Fibroblast of lung (primary cell): Measurements from ENCODE around the gene GPR107.

Experiments
- EZH2 ChIP-seq: IDR thresholded peaks from 2 replicates; pipeline ENCODE4 v1.5.1; 2012; ENCODE audit warnings: low read length, control low read depth, mild to moderate bottlenecking; ENCODE audit errors: missing control alignments
- TF ChIP-seq, protein P1 (sequence below), 2 donors: IDR thresholded peaks in 1 of 2; conservative IDR thresholded peaks in 1 of 2; 1 replicate in 1 of 2; 2 replicates in 1 of 2; pipeline ENCODE4 v1.5.1; 2011 to 2012; ENCODE audit warnings: low read length in 2 of 2, control low read depth in 1 of 2, inconsistent platforms in 1 of 2, low read depth in 1 of 2, mild to moderate bottlenecking in 1 of 2

DNA sequence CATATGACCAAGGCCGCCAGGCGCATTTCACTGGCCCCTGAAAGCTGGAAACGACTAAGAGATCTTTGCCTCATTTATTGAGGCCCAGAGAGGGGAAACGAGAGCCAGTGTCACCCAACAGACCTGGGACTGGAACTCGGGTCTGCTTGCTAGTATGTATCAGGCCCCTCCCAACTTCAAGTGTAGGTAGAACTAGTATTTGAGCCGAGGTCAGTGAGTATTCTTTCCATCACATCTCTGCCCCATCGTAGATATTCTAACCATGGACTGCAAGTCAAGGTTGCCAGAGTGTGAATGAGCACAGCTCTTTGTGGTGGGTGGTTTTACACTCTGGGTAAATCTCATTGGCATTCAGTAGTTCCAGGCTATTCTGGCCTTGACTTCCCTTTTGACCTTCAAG is 42.2 kb downstream of the GPR107 start:
- TF ChIP-seq, protein P1, sequence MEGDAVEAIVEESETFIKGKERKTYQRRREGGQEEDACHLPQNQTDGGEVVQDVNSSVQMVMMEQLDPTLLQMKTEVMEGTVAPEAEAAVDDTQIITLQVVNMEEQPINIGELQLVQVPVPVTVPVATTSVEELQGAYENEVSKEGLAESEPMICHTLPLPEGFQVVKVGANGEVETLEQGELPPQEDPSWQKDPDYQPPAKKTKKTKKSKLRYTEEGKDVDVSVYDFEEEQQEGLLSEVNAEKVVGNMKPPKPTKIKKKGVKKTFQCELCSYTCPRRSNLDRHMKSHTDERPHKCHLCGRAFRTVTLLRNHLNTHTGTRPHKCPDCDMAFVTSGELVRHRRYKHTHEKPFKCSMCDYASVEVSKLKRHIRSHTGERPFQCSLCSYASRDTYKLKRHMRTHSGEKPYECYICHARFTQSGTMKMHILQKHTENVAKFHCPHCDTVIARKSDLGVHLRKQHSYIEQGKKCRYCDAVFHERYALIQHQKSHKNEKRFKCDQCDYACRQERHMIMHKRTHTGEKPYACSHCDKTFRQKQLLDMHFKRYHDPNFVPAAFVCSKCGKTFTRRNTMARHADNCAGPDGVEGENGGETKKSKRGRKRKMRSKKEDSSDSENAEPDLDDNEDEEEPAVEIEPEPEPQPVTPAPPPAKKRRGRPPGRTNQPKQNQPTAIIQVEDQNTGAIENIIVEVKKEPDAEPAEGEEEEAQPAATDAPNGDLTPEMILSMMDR (conservative IDR thresholded peaks at IDR 0.05 in 1 of 2, IDR thresholded peaks at IDR 0.05 in 1 of 2; ENCODE audit: low read depth in 1 of 2, low read length in 2 of 2), result no peak
- no peak for TF ChIP-seq EZH2
